ENCODE results near the gene FAM184A. TPM values are rescaled to one million over a fixed set of nuclear protein-coding genes. Genes with fewer than 3 reads are reported as not detected.
"Not testable (repeated sequence)": the region's sequence is repeated elsewhere in the genome, so short reads cannot be mapped to it uniquely, and the experiment has no call there.

FAM184A gene
- total and polyA plus RNA-seq, 2 of the 13 experiments (the other 11 are each of a cell fraction or from before 2014, with no cell fraction given): 7.0 to 18.0 TPM

DNA sequence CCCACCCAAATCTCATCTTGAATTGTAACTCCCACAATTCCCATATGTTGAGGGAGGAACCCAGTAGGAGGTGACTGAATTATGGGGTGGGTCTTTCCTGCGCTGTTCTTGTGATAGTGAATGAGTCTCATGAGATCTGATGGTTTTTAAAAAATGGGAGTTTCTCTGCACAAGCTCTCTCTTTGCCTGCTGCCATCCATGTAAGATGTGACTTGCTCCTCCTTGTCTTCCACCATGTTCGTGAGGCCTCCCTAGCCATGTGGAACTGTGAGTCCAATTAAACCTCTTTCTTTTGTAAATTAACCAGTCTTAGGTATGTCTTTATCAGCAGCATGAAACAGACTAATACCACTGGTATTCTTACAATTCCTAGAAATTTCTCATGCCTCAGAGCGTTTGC, 69.2 kb downstream of the FAM184A start:
- H3K4me1 ChIP-seq (ENCODE audit: insufficient read depth, low read length); BruUV-seq (replicated peaks); in situ Hi-C loops (cut with HindIII; ENCODE audit: extremely low pct_ligation_motif_present, low pct_unique_long_range_greater_than_20kb); H3K27me3 ChIP-seq (ENCODE audit: control insufficient read depth in 1 of 2, insufficient read depth in 2 of 2, low read length in 2 of 2); H3K4me2 ChIP-seq (ENCODE audit: low read depth, low read length); FAIRE-seq; POLR2A ChIA-PET; ATAC-seq; H4K20me1 ChIP-seq (ENCODE audit: insufficient read depth, low read length); H3K27ac ChIP-seq (ENCODE audit: extremely low read length, insufficient read depth, low read length); H3K36me3 ChIP-seq (replicated peaks in 1 of 2; ENCODE audit: control insufficient read depth in 1 of 2, insufficient read depth in 2 of 2, low read length in 2 of 2); H2AFZ ChIP-seq (ENCODE audit: low read length); DNase-seq (ENCODE audit: low spot score); CTCF ChIA-PET (ENCODE audit: low intra/inter-chr PET ratio, low total read pairs); intact Hi-C loops (cut with micrococcal nuclease; ENCODE audit: unreplicated experiment); H3K4me3 ChIP-seq (replicated peaks in 1 of 3; ENCODE audit: insufficient read depth in 1 of 3, low read depth in 2 of 3, low read length in 3 of 3); H3K9ac ChIP-seq (ENCODE audit: insufficient read depth, low read depth, low read length); H3K9me3 ChIP-seq (ENCODE audit: low read length); H3K79me2 ChIP-seq (ENCODE audit: insufficient read depth, low read length): not testable (repeated sequence)
- WGBS (ENCODE audit: low lambda C conversion rate): 90% methylated on average over 3 of the region's 3 CpGs
- TF ChIP-seq ZNF431 (CRISPR knock-in tag; IDR thresholded peaks at IDR 0.05; ENCODE audit: borderline replicate concordance, low read depth): peak; percentile 69; the same call in 1 of the 2 replicates

- H3K4me3 ChIP-seq (replicated peaks in 1 of 3; ENCODE audit: insufficient read depth in 1 of 3, low read depth in 2 of 3, low read length in 3 of 3): no peak overlapping the region
- H3K27ac ChIP-seq (ENCODE audit: extremely low read length, insufficient read depth, low read length): no peak overlapping the region
- no peak overlapping the region for H2AFZ ChIP-seq (ENCODE audit: low read length)
- intact Hi-C loops (cut with micrococcal nuclease; ENCODE audit: unreplicated experiment): no loop called here
- ATAC-seq (no peak), DNase-seq (ENCODE audit: low spot score) (no peak), FAIRE-seq (no peak)
- 79% methylated on average over 2 of the region's 2 CpGs for WGBS (ENCODE audit: low lambda C conversion rate)
- no peak overlapping the region for H3K4me2 ChIP-seq (ENCODE audit: low read depth, low read length)
- no peak overlapping the region for H3K9ac ChIP-seq (ENCODE audit: insufficient read depth, low read depth, low read length)
- ChIA-PET CTCF (ENCODE audit: low intra/inter-chr PET ratio, low total read pairs) (no interaction called here), POLR2A (no interaction called here)
- H3K9me3 ChIP-seq (ENCODE audit: low read length): no peaks in the 10 kb centered on the region
- H3K79me2 ChIP-seq (ENCODE audit: insufficient read depth, low read length): no peaks in the 10 kb centered on the region
- H3K4me1 ChIP-seq (ENCODE audit: insufficient read depth, low read length): no peaks in the 10 kb centered on the region
- H3K36me3 ChIP-seq (replicated peaks in 1 of 2; ENCODE audit: control insufficient read depth in 1 of 2, insufficient read depth in 2 of 2, low read length in 2 of 2): no peaks in the 10 kb centered on the region
- BruUV-seq (replicated peaks): no TSS peak
- H4K20me1 ChIP-seq (ENCODE audit: insufficient read depth, low read length): no peaks in the 10 kb centered on the region
- H3K27me3 ChIP-seq (ENCODE audit: control insufficient read depth in 1 of 2, insufficient read depth in 2 of 2, low read length in 2 of 2): no peaks in the 10 kb centered on the region
- in situ Hi-C loops (cut with HindIII; ENCODE audit: extremely low pct_ligation_motif_present, low pct_unique_long_range_greater_than_20kb): no loop called here
- TF ChIP-seq MAFK (conservative IDR thresholded peaks at IDR 0.05 in 1 of 2, IDR thresholded peaks at IDR 0.05 in 1 of 2; ENCODE audit: low read length in 2 of 2) (peak; percentile 92 to 97), PCBP1 (IDR thresholded peaks at IDR 0.05; ENCODE audit: borderline replicate concordance, low read depth, low read length) (no peak), ZNF652 (CRISPR knock-in tag; IDR thresholded peaks at IDR 0.05; ENCODE audit: borderline replicate concordance, low read depth) (no peak), ZNF20 (CRISPR knock-in tag; IDR thresholded peaks at IDR 0.05) (no peak), ZBTB39 (CRISPR knock-in tag; IDR thresholded peaks at IDR 0.05) (no peak), ZSCAN9 (CRISPR knock-in tag; IDR thresholded peaks at IDR 0.05; ENCODE audit: borderline replicate concordance) (no peak), ZNF83 (CRISPR knock-in tag; IDR thresholded peaks at IDR 0.05; ENCODE audit: borderline replicate concordance) (no peak), MAFF (IDR thresholded peaks at IDR 0.05; ENCODE audit: low read depth, low read length) (peak; percentile 94), FLYWCH1 (CRISPR knock-in tag; IDR thresholded peaks at IDR 0.05) (no peak), ZNF207 (IDR thresholded peaks at IDR 0.05; ENCODE audit: borderline replicate concordance) (no peak), RAD51 (IDR thresholded peaks at IDR 0.05; ENCODE audit: borderline replicate concordance) (no peak), NONO (IDR thresholded peaks at IDR 0.05) (no peak), NONO (CRISPR knock-in tag; conservative IDR thresholded peaks at IDR 0.05) (no peak), XBP1 (CRISPR knock-in tag; IDR thresholded peaks at IDR 0.05) (no peak), ZBTB42 (CRISPR knock-in tag; IDR thresholded peaks at IDR 0.05) (no peak), RAD21 (CRISPR knock-in tag; IDR thresholded peaks at IDR 0.05) (no peak)
- TF ChIP-seq, protein P1, sequence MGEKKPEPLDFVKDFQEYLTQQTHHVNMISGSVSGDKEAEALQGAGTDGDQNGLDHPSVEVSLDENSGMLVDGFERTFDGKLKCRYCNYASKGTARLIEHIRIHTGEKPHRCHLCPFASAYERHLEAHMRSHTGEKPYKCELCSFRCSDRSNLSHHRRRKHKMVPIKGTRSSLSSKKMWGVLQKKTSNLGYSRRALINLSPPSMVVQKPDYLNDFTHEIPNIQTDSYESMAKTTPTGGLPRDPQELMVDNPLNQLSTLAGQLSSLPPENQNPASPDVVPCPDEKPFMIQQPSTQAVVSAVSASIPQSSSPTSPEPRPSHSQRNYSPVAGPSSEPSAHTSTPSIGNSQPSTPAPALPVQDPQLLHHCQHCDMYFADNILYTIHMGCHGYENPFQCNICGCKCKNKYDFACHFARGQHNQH (CRISPR knock-in tag; IDR thresholded peaks at IDR 0.05): no peak
Observed at GRCh38 chr6:119006974-119007373, 71.5 kb downstream of the FAM184A start.
